Neural crest cell (in vitro differentiated cells): Measurements from ENCODE around the gene TNF. TPM values are rescaled to one million over a fixed set of nuclear protein-coding genes. Genes with fewer than 3 reads are reported as not detected.

ENCODE experiments used
- DNase-seq: peaks from one replicate; pipeline ENCODE4 v3.0.0; 2021; ENCODE audit warnings: low read depth, mixed read lengths, low spot score
- H3K27ac Mint-ChIP-seq: one replicate; pipeline ENCODE4 v1.8.0; 2021; ENCODE audit warnings: mild to moderate bottlenecking, mixed read lengths; ENCODE audit not compliant: unreplicated experiment
- H3K27me3 Mint-ChIP-seq: 2 replicates; pipeline ENCODE4 v1.8.0; 2021; ENCODE audit warnings: low read depth, mild to moderate bottlenecking, mixed read lengths
- H3K36me3 Mint-ChIP-seq: 2 replicates; pipeline ENCODE4 v1.8.0; 2021; ENCODE audit warnings: low read depth, mild to moderate bottlenecking, mixed read lengths
- H3K4me1 Mint-ChIP-seq: 2 replicates; pipeline ENCODE4 v1.8.0; 2021; ENCODE audit warnings: mixed read lengths
- H3K4me3 Mint-ChIP-seq: one replicate; pipeline ENCODE4 v1.8.0; 2021; ENCODE audit warnings: mild to moderate bottlenecking, mixed read lengths
- H3K9me3 Mint-ChIP-seq: 2 replicates; pipeline ENCODE4 v1.8.0; 2021; ENCODE audit warnings: mixed read lengths
- total RNA-seq: library from RNA; stranded (reverse); gene quantifications from 2 replicates; pipeline ENCODE4 v1.2.1, GENCODE V29; 2021
- TF ChIP-seq, protein P1 (sequence below): fragments of 200-600 bp; sonication (generic); conservative IDR thresholded peaks from 2 replicates; pipeline ENCODE4 v1.5.0; 2021; ENCODE audit warnings: antibody characterized with exemption, mild to moderate bottlenecking

The TNF gene
- total RNA-seq, 1 donor from 2014 or later = not detected

- Mint-ChIP-seq H3K27ac (no peak overlapping the region), H3K36me3 (no peaks in the 10 kb centered on the region), H3K4me3 (no peak overlapping the region), H3K27me3 (no peaks in the 10 kb centered on the region), H3K4me1 (peaks cover 6% of the 10 kb centered on the region), H3K9me3 (no peaks in the 10 kb centered on the region)
- TF ChIP-seq, protein P1, sequence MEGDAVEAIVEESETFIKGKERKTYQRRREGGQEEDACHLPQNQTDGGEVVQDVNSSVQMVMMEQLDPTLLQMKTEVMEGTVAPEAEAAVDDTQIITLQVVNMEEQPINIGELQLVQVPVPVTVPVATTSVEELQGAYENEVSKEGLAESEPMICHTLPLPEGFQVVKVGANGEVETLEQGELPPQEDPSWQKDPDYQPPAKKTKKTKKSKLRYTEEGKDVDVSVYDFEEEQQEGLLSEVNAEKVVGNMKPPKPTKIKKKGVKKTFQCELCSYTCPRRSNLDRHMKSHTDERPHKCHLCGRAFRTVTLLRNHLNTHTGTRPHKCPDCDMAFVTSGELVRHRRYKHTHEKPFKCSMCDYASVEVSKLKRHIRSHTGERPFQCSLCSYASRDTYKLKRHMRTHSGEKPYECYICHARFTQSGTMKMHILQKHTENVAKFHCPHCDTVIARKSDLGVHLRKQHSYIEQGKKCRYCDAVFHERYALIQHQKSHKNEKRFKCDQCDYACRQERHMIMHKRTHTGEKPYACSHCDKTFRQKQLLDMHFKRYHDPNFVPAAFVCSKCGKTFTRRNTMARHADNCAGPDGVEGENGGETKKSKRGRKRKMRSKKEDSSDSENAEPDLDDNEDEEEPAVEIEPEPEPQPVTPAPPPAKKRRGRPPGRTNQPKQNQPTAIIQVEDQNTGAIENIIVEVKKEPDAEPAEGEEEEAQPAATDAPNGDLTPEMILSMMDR = no peak
- DNase-seq = no peak
These were observed 17.0 kb downstream of the TNF start for GRCh38 chr6:31592396-31592771.

DNA sequence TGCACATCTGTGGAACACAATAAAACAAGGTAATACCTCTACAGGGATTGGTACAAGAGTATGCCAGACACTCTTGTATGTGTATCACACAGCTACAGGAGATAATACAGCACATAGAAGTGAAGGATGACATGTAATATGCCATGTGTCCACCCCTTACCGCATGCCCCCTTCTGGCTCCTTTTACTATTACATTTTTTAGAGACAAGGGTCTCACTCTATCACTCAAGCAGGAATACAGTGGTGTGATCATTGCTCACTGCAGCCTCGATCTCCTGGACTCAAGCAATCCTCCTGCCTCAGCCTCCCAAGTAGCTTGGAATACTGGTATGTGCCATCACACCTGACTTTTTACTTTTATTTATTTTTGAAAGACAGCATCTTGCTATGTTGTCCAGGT is 21.6 kb downstream of the TNF start:
- no peaks in the 10 kb centered on the region for H3K27me3 Mint-ChIP-seq
- H3K27ac Mint-ChIP-seq = no peak overlapping the region
- H3K4me3 Mint-ChIP-seq = no peak overlapping the region
- no peak for DNase-seq
- H3K4me1 Mint-ChIP-seq = peaks cover 6% of the 10 kb centered on the region
- no peaks in the 10 kb centered on the region for H3K36me3 Mint-ChIP-seq
- no peaks in the 10 kb centered on the region for H3K9me3 Mint-ChIP-seq
- TF ChIP-seq, protein P1 = peak; percentile 58

DNA sequence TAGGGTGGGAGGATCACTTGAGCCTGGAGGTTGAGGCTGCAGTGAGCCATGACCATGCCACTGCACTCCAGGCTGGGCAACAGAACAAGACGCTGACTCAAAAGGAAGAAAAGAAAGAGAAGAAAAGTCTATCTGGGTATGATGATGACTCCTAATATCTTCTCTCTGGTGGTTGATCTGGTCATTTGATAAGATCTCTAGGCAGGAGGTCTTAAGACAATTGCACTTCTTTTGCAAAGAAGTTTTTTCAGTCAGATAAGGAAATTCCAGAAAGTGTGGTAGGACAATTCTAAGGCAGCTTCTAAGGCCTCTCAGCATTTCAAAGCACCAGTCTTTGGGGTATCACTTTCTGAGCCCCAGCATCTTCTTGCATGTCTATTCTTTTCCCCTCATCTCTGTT is 32.0 kb downstream of the TNF start:
- no peaks in the 10 kb centered on the region for H3K27me3 Mint-ChIP-seq
- no peak overlapping the region for H3K4me3 Mint-ChIP-seq
- H3K27ac Mint-ChIP-seq = no peak overlapping the region

GRCh38 chr6:31609519-31610406 is 34.4 kb downstream of the TNF start:
- TF ChIP-seq, protein P1 = no peak
- Mint-ChIP-seq H3K36me3 (no peaks in the 10 kb centered on the region), H3K27me3 (no peaks in the 10 kb centered on the region), H3K4me1 (no peaks in the 10 kb centered on the region), H3K27ac (no peak overlapping the region), H3K4me3 (no peak overlapping the region), H3K9me3 (no peaks in the 10 kb centered on the region)
- no peak for DNase-seq

More for the DNA sequence above, 32.0 kb downstream of the TNF start:
- no peaks in the 10 kb centered on the region for H3K4me1 Mint-ChIP-seq
- TF ChIP-seq, protein P1 = no peak
- no peaks in the 10 kb centered on the region for H3K9me3 Mint-ChIP-seq
- DNase-seq = no peak
- H3K36me3 Mint-ChIP-seq = no peaks in the 10 kb centered on the region

DNA sequence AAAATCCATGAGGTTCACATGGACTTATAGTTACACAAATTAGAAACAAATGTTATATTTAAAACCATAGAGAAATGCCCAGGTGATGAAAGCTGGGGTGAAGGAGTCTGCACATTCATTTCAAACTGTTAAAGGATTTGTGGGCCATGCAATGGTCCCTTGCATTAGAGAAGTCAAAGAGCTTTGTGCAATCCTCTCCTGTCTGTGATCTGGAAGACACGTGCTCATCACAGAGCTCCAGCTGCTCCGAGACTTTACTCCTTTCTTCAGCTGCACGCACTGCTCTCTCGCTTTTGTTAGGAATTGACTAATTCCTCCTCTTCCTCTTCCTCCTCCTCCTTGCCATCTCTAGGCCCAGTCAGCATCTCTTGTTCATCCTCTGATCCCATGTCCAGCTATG is 35.6 kb downstream of the TNF start:
- DNase-seq = no peak
- TF ChIP-seq, protein P1 = no peak
- H3K4me1 Mint-ChIP-seq = no peaks in the 10 kb centered on the region
- no peak overlapping the region for H3K27ac Mint-ChIP-seq
- H3K9me3 Mint-ChIP-seq = no peaks in the 10 kb centered on the region
- H3K27me3 Mint-ChIP-seq = no peaks in the 10 kb centered on the region
- H3K4me3 Mint-ChIP-seq = no peak overlapping the region
- no peaks in the 10 kb centered on the region for H3K36me3 Mint-ChIP-seq
